ENCODE results near the gene TPM4. TPM values are rescaled to one million over a fixed set of nuclear protein-coding genes. Genes with fewer than 3 reads are reported as not detected.

Gene TPM4
- total RNA-seq, 1 experiment from 2014 or later: 307 TPM

GRCh38 chr19:16034958-16035560 lies 41.2 kb upstream of the TPM4 start:
- no peaks in the 10 kb centered on the region for H3K9me3 ChIP-seq (ENCODE audit: insufficient read depth, low read depth)
- BruUV-seq (replicated peaks): no TSS peak
- intact Hi-C loops (cut with micrococcal nuclease; ENCODE audit: unreplicated experiment): no loop called here
- H3K36me3 ChIP-seq (ENCODE audit: low read depth): no peaks in the 10 kb centered on the region
- H3K27me3 ChIP-seq (ENCODE audit: insufficient read depth, low read depth): no peaks in the 10 kb centered on the region
- no peak for DNase-seq
- CTCF ChIA-PET: no interaction called here
- no peak for TF ChIP-seq EZH2 (IDR thresholded peaks at IDR 0.05; ENCODE audit: low read depth)
- no peak for TF ChIP-seq CTCF (conservative IDR thresholded peaks at IDR 0.05)
- no peaks in the 10 kb centered on the region for H3K9me2 ChIP-seq (ENCODE audit: insufficient read depth)
- H2AFZ ChIP-seq: no peak overlapping the region
- no peaks in the 10 kb centered on the region for H3F3A ChIP-seq (ENCODE audit: insufficient read depth, low read depth)
- H3K27ac ChIP-seq: no peak overlapping the region
- H4K20me1 ChIP-seq (ENCODE audit: insufficient read depth): no peaks in the 10 kb centered on the region
- POLR2A ChIA-PET (ENCODE audit: unreplicated experiment): no interaction called here
- H3K79me2 ChIP-seq (ENCODE audit: low read depth): no peaks in the 10 kb centered on the region
- no peak overlapping the region for H3K4me2 ChIP-seq
- no peaks in the 10 kb centered on the region for H3K4me1 ChIP-seq (replicated peaks; ENCODE audit: insufficient read depth)
- no peak overlapping the region for H3K4me3 ChIP-seq

GRCh38 chr19:16035601-16036297 lies 40.5 kb upstream of the TPM4 start:
- Histone ChIP-seq H2AFZ (no peak overlapping the region), H3K27me3 (ENCODE audit: insufficient read depth, low read depth) (no peaks in the 10 kb centered on the region), H3K9me3 (ENCODE audit: insufficient read depth, low read depth) (no peaks in the 10 kb centered on the region), H3K36me3 (ENCODE audit: low read depth) (no peaks in the 10 kb centered on the region), H3K4me2 (no peak overlapping the region), H3F3A (ENCODE audit: insufficient read depth, low read depth) (no peaks in the 10 kb centered on the region), H3K79me2 (ENCODE audit: low read depth) (no peaks in the 10 kb centered on the region), H3K4me1 (replicated peaks; ENCODE audit: insufficient read depth) (no peaks in the 10 kb centered on the region), H3K9me2 (ENCODE audit: insufficient read depth) (no peaks in the 10 kb centered on the region), H3K27ac (no peak overlapping the region), H4K20me1 (ENCODE audit: insufficient read depth) (no peaks in the 10 kb centered on the region), H3K4me3 (no peak overlapping the region)
- CTCF ChIA-PET: no interaction called here
- DNase-seq: no peak
- TF ChIP-seq CTCF (conservative IDR thresholded peaks at IDR 0.05) (no peak), EZH2 (IDR thresholded peaks at IDR 0.05; ENCODE audit: low read depth) (no peak)
- POLR2A ChIA-PET (ENCODE audit: unreplicated experiment): no interaction called here
- BruUV-seq (replicated peaks): no TSS peak
- intact Hi-C loops (cut with micrococcal nuclease; ENCODE audit: unreplicated experiment): no loop called here

GRCh38 chr19:16036397-16036925 lies 39.8 kb upstream of the TPM4 start:
- H3K27ac ChIP-seq: no peak overlapping the region
- H3K4me3 ChIP-seq: no peak overlapping the region
- BruUV-seq (replicated peaks): no TSS peak
- no peaks in the 10 kb centered on the region for H3K79me2 ChIP-seq (ENCODE audit: low read depth)
- H4K20me1 ChIP-seq (ENCODE audit: insufficient read depth): no peaks in the 10 kb centered on the region
- H3K4me2 ChIP-seq: no peak overlapping the region
- no peaks in the 10 kb centered on the region for H3K9me3 ChIP-seq (ENCODE audit: insufficient read depth, low read depth)
- intact Hi-C loops (cut with micrococcal nuclease; ENCODE audit: unreplicated experiment): no loop called here
- no peak overlapping the region for H2AFZ ChIP-seq
- ChIA-PET POLR2A (ENCODE audit: unreplicated experiment) (no interaction called here), CTCF (no interaction called here)
- peaks cover 4% of the 10 kb centered on the region; the same call in 1 of the 2 replicates for H3K4me1 ChIP-seq (replicated peaks; ENCODE audit: insufficient read depth)
- no peak for TF ChIP-seq EZH2 (IDR thresholded peaks at IDR 0.05; ENCODE audit: low read depth)
- no peak for TF ChIP-seq CTCF (conservative IDR thresholded peaks at IDR 0.05)
- H3F3A ChIP-seq (ENCODE audit: insufficient read depth, low read depth): no peaks in the 10 kb centered on the region
- H3K27me3 ChIP-seq (ENCODE audit: insufficient read depth, low read depth): no peaks in the 10 kb centered on the region
- H3K9me2 ChIP-seq (ENCODE audit: insufficient read depth): no peaks in the 10 kb centered on the region
- no peaks in the 10 kb centered on the region for H3K36me3 ChIP-seq (ENCODE audit: low read depth)
- DNase-seq: no peak

Measured in PC-9 (cell line).